ENCODE measurements around the gene PTCD2. TPM values are rescaled to one million over a fixed set of nuclear protein-coding genes. Genes with fewer than 3 reads are reported as not detected.

Gene PTCD2
- total RNA-seq, 1 experiment from 2014 or later, result 12.6 TPM

DNA sequence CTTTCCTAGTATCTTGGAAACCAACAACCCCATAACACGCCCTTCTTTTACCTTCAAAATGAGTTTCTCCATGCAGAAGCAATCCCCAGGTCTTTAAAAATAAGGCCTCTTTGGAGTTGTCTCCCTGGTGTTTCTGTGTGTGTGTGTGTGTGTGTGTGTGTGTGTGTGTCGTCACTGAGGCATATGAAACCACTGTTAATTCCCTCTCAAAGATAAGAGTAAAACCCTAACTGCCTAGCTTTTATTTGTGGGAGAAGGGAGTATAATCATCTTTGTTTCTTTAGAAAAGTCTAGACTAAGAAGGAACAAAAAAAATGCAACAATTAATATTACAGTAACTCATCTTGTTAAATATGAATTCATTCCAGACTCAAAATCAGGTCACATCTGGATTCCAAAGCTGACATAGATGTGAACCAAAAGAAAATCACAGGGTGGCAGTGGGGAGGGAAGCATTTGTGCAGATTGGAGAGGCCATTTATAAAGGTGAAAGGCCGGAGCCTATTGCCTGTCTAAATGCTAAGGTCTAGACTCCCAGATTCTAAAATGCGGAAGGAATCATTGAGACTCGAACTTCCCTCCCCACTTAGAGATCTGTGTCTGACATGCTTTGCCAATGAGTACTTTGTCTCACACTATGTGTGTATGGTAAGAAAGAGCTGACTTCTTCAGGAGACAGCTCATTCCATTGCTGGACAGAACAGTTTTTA is 95.6 kb downstream of the PTCD2 start:
- DNase-seq (ENCODE audit: low read depth), result no peak

DNA sequence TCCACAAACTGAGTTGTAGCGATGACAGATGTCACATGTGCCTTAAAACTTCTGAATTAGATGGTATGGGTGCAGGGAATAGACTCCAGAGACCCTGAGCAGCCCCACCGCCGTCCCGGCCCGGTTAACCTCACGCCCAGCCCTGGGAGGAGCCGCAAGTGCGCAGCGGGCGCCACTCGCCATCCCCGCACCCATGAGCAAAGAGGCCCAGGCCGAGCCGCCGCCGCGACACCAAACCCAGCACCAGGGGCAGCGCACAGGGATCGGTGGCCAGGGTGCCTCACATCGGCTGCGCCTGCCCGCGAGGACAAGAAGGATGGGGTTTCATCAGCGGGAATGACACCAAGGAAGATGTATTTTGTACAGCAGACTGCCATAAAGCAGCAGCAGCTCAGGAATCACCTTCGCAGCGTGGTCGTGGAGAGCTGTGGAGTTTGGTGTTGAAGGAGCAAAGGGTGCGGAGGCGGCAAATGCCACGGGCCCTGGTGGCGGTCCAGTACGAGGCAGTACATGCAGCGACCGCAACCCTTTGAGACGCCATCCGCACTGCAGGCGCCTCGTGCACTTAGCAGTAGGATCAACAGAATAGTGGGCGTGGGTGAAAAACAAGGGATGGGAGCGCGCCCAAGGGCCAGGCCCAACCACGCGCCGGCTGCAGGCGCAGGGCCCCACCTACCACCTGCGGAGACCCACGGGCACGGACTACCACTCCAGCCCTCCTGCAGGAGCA is 97.3 kb downstream of the PTCD2 start:
- DNase-seq (ENCODE audit: low read depth), result no peak

Other genes starting within 250 kb of the PTCD2 start
- 124 and 200 TPM in 2 replicates for gene MAP1B, start 212.9 kb upstream of the PTCD2 start, total RNA-seq (2014; rRNA removed; shearing (Covaris generic))
- 75.0 and 82.0 TPM in 2 replicates for gene MRPS27, start 133 bp upstream of the PTCD2 start, total RNA-seq (2014; rRNA removed; shearing (Covaris generic))
- gene ZNF366, start 187.0 kb downstream of the PTCD2 start, total RNA-seq (2014; rRNA removed; shearing (Covaris generic)), result 0.96 and 1.4 TPM in 2 replicates